ENCODE measurements around the gene COX4I2. TPM values are rescaled to one million over a fixed set of nuclear protein-coding genes. Genes with fewer than 3 reads are reported as not detected.

COX4I2 gene
- total and polyA plus RNA-seq, 2 of the 8 experiments (the other 6 are each of a cell fraction or from before 2014, with no cell fraction given): 0.26 TPM; not detected in 1

GRCh38 chr20:31675828-31676608 is 38.3 kb downstream of the COX4I2 start:
- no peak overlapping the region for H3K23ac ChIP-seq (ENCODE audit: insufficient read length)
- H2BK12ac ChIP-seq (ENCODE audit: low read depth, low read length): no peak overlapping the region
- no peak overlapping the region for H3K4me2 ChIP-seq (ENCODE audit: insufficient read depth in 1 of 2, low read depth in 2 of 2, low read length in 2 of 2)
- TF ChIP-seq MAX (IDR thresholded peaks at IDR 0.05): no peak
- TF ChIP-seq KDM5A (IDR thresholded peaks at IDR 0.05; ENCODE audit: low read length): no peak
- no peak for TF ChIP-seq POLR2A (IDR thresholded peaks at IDR 0.05; ENCODE audit: control extremely low read depth in 1 of 2, low read depth in 2 of 2, low read length in 2 of 2)
- TF ChIP-seq ATF3 (IDR thresholded peaks at IDR 0.05; ENCODE audit: insufficient read depth, low read depth, low read length): no peak
- TF ChIP-seq CBX8 (IDR thresholded peaks at IDR 0.05; ENCODE audit: borderline replicate concordance, low read depth, low read length): no peak
- no peak overlapping the region for H2BK20ac ChIP-seq (ENCODE audit: low read length)
- no peak overlapping the region for H2BK15ac ChIP-seq (ENCODE audit: low read length)
- H3K36me3 ChIP-seq (ENCODE audit: control insufficient read depth in 2 of 4, insufficient read depth in 4 of 4, low read length in 3 of 4): peaks cover 0 to 2% (median 0%) of the 10 kb centered on the region in 4 experiments; a peak in 3 of 8 replicates
- no peak overlapping the region for H3K14ac ChIP-seq (ENCODE audit: insufficient read length)
- H3K79me1 ChIP-seq (ENCODE audit: low read depth, low read length): peaks cover 3% of the 10 kb centered on the region; the same call in 1 of the 2 replicates
- no peak overlapping the region for H3K4me3 ChIP-seq (ENCODE audit: extremely low read depth in 1 of 4, insufficient read depth in 2 of 4, low read depth in 3 of 4, low read length in 4 of 4)
- POLR2A ChIA-PET (ENCODE audit: partially characterized antibody): interaction anchor here (0.5 to 2.3 kb wide), 6 partner anchors 9 to 131 kb away, joined by 3 to 7 read pairs (median 6); no protein-coding TSS in a partner anchor
- no peaks in the 10 kb centered on the region for H3K9me3 ChIP-seq (ENCODE audit: insufficient read depth in 2 of 2, low read depth in 1 of 2, low read length in 1 of 2)
- H3K4ac ChIP-seq (replicated peaks; ENCODE audit: insufficient read length, low read depth, low read length): no peak overlapping the region
- no peak overlapping the region for H3K56ac ChIP-seq (replicated peaks; ENCODE audit: insufficient read length, low read depth, low read length)
- H3K27ac ChIP-seq (ENCODE audit: low read depth, low read length): no peak overlapping the region
- no peak overlapping the region for H2BK120ac ChIP-seq (replicated peaks; ENCODE audit: low read depth, low read length)
- peaks cover 3 to 7% (median 6%) of the 10 kb centered on the region in 4 experiments; a peak in 6 of 7 replicates for H3K4me1 ChIP-seq (replicated peaks in 1 of 4; ENCODE audit: control insufficient read depth in 3 of 4, insufficient read depth in 4 of 4, low read length in 3 of 4)
- CTCF ChIA-PET (ENCODE audit: partially characterized antibody): interaction anchor here (0.7 to 9.3 kb wide), 7 partner anchors 13 to 115 kb away, joined by 3 to 52 read pairs (median 5); partner anchors contain the start of gene BCL2L1
- H2AK5ac ChIP-seq (ENCODE audit: low read depth, low read length): no peak overlapping the region
- H4K91ac ChIP-seq (replicated peaks; ENCODE audit: insufficient read length, low read length): no peak overlapping the region
- peaks cover 0 to 2% of the 10 kb centered on the region in 2 experiments; a peak in 1 of 4 replicates for H3K79me2 ChIP-seq (ENCODE audit: control insufficient read depth in 1 of 2, insufficient read depth in 2 of 2, low read length in 2 of 2)
- no peaks in the 10 kb centered on the region for H3K27me3 ChIP-seq (replicated peaks in 1 of 4; ENCODE audit: control insufficient read depth in 3 of 4, extremely low read depth in 1 of 4, insufficient read depth in 3 of 4, low read length in 3 of 4)
- H2AFZ ChIP-seq (ENCODE audit: low read length): no peak overlapping the region
- H3K23me2 ChIP-seq (ENCODE audit: low read depth, low read length): no peaks in the 10 kb centered on the region
- WGBS, 2 experiments (ENCODE audit: extremely low coverage in 1 of 2, insufficient coverage in 1 of 2, insufficient read length in 1 of 2, insufficient replicate concordance in 2 of 2, low coverage in 1 of 2, low lambda C conversion rate in 2 of 2, missing lambda C conversion rate in 1 of 2): 92% methylated on average over 11 of the region's 11 CpGs; no CpG with 5 or more reads in 1 of the 2 experiments
- FAIRE-seq (no peak), DNase-seq (ENCODE audit: low read depth in 1 of 2, low spot score in 2 of 2) (no peak)
- no peak overlapping the region for H2BK5ac ChIP-seq (ENCODE audit: low read depth, low read length)
- H3K18ac ChIP-seq (ENCODE audit: extremely low read depth, low read length): no peak overlapping the region
- H4K8ac ChIP-seq (ENCODE audit: extremely low read depth, insufficient read depth, low read length): no peak overlapping the region
- H4K20me1 ChIP-seq (replicated peaks in 1 of 2; ENCODE audit: control insufficient read depth in 1 of 2, insufficient read depth in 2 of 2, low read length in 2 of 2): no peaks in the 10 kb centered on the region
- H3K9ac ChIP-seq (replicated peaks in 1 of 4; ENCODE audit: extremely low read depth in 1 of 4, low read depth in 3 of 4, low read length in 3 of 4): no peak overlapping the region
- no peak overlapping the region for H4K5ac ChIP-seq (ENCODE audit: insufficient read length, low read depth, low read length)

All from H1 (cell line).